ENCODE data around the gene RGS2.

The RGS2 gene

DNA sequence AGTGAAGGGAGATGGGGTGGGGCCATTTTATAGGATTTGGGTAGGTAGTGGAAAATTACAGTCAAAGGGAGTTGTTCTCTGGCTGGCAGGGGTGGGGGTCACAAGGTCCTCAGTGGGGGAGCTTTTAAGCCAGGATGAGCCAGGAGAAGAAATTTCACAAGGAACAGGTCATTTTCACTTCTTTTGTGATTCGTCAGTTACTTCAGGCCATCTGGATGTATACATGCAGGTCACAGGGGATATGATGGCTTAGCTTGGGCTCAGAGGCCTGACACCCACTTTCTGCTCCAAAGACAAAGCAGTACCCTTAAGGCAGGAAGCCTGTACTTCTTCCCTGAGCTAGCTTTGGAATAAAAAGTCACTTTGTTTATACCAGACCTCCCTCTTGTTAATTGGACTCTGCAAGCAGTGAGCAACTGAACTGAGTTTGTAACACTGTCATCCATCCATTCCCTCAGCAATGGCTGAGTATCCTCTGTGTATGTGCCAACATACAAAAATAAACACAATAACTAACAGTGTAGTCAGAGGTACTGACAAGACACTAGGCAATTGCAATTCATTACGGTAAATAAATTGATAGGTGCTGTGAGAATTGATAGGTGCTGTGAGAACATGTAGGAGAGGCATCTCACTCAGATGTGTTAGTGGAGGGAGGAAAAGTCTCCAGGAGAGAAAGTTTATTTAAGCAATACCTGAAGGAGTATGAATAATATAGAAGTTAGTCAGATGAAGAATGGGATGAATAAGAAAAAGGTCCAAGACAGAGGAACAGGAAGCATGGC, 14.7 kb upstream of the RGS2 start:
- Histone ChIP-seq H3K9me3 (no peaks in the 10 kb centered on the region), H4K20me1 (no peaks in the 10 kb centered on the region), H3K4me2 (no peak overlapping the region), H3K4me3 (no peak overlapping the region), H3K27me3 (no peaks in the 10 kb centered on the region), H3K4me1 (no peaks in the 10 kb centered on the region), H3K27ac (no peak overlapping the region), H3K9ac (no peak overlapping the region), H3K36me3 (no peaks in the 10 kb centered on the region)
- TF ChIP-seq Cebpa-rat (IDR thresholded peaks at IDR 0.05), result no peak

DNA sequence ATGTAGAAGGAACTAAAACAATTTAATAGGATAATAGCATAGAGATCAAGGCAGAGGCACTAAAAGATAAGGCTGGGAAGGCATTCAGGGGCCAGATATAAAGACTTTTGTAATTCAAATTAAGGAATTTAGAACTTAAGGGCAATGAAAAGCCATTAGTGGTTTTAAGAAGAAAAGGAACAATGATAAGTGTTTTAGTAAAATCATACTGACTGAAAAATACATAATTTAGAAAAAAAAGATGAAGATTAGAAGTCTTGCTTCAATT, 14.1 kb upstream of the RGS2 start:
- TF ChIP-seq Cebpa-rat (IDR thresholded peaks at IDR 0.05), result no peak
- Histone ChIP-seq H3K36me3 (no peaks in the 10 kb centered on the region), H3K4me1 (no peaks in the 10 kb centered on the region), H3K27me3 (no peaks in the 10 kb centered on the region), H3K9ac (no peak overlapping the region), H3K9me3 (no peaks in the 10 kb centered on the region), H3K4me3 (no peak overlapping the region), H4K20me1 (no peaks in the 10 kb centered on the region), H3K4me2 (no peak overlapping the region), H3K27ac (no peak overlapping the region)

DNA sequence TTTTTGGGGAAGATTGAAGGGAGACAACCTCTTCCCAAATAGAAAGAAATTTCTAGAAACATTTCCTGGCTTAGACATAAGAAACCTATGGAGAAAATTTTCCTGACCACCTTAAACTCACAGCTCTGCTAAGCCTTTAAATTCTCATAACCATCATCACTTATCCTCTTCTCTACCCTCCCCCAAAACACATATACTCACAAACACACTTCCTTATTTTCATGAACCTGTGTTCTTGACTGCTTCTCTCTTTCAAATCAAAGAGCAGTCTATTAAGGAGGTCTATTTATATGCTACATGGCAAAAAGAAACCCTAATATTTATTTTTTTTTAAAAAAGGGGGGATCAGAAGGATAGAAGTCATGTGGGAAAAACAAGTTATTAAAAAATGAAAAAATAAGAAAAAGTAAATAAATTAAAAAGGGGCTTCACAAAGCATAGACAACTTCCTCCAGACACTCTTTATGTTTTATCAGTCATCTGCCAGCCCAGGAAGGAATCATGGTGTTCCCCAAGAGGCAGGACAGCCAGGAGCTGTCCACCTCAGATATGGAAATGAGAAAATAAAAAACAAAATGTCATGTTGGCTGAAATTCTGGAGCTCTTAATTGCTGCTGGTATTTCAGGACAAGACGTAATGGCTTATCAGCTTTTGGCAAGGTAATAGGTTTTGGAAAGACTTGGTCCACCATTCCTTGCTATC, 12.8 kb upstream of the RGS2 start:
- H3K9ac ChIP-seq, result no peak overlapping the region
- no peaks in the 10 kb centered on the region for H3K27me3 ChIP-seq
- no peak overlapping the region for H3K27ac ChIP-seq
- H4K20me1 ChIP-seq, result no peaks in the 10 kb centered on the region
- no peak overlapping the region for H3K4me3 ChIP-seq
- no peaks in the 10 kb centered on the region for H3K36me3 ChIP-seq
- H3K9me3 ChIP-seq, result no peaks in the 10 kb centered on the region
- H3K4me1 ChIP-seq, result no peaks in the 10 kb centered on the region
- no peak overlapping the region for H3K4me2 ChIP-seq
- TF ChIP-seq Cebpa-rat (IDR thresholded peaks at IDR 0.05), result no peak

DNA sequence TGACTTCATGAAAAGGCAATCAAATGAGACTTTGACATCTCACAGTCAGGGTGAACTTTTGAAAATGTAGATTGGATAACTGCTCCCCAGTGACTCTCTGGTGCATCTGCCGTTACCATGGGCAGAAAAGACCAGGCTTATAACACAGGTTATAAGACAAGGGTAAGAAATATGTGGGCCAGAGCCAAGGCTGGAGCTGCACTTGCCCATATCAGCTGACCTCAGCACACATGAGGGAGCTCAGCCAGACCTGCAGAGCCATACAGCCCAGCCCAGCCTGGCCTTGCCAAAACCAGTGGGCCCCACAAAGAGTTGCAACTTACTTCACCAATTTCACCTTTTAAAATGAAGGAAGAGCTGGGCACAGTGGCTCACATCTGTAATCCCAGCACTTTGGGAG, 11.7 kb upstream of the RGS2 start:
- Histone ChIP-seq H3K36me3 (no peaks in the 10 kb centered on the region), H3K27me3 (no peaks in the 10 kb centered on the region), H3K4me3 (no peak overlapping the region), H3K27ac (no peak overlapping the region), H3K4me2 (no peak overlapping the region), H3K4me1 (no peaks in the 10 kb centered on the region), H3K9ac (no peak overlapping the region), H3K9me3 (no peaks in the 10 kb centered on the region), H4K20me1 (no peaks in the 10 kb centered on the region)
- TF ChIP-seq Cebpa-rat (IDR thresholded peaks at IDR 0.05), result no peak

DNA sequence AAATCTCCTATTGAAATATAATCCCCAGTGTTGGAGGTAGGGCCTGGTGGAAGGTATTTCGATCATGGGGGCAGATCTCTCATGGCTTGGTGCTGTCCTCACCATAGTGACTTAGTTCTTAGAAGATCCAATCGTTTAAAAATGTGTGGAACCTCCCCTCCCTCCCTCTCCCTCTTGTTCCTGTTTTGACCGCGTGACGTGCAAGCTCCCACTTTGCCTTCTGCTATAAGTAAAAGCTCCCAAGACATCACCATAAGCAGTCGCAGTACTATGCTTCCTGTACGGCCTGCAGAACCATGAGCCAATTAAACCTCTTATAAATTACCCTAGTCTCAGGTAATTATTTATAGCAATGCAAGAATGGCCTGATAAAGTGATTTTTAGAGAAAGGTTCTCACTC, 10.9 kb upstream of the RGS2 start:
- no peak overlapping the region for H3K9ac ChIP-seq
- H3K27ac ChIP-seq, result no peak overlapping the region
- no peak overlapping the region for H3K4me3 ChIP-seq
- no peaks in the 10 kb centered on the region for H3K9me3 ChIP-seq
- no peaks in the 10 kb centered on the region for H3K36me3 ChIP-seq
- no peak for TF ChIP-seq Cebpa-rat (IDR thresholded peaks at IDR 0.05)
- no peak overlapping the region for H3K4me2 ChIP-seq
- no peaks in the 10 kb centered on the region for H4K20me1 ChIP-seq
- H3K27me3 ChIP-seq, result no peaks in the 10 kb centered on the region
- H3K4me1 ChIP-seq, result no peaks in the 10 kb centered on the region

DNA sequence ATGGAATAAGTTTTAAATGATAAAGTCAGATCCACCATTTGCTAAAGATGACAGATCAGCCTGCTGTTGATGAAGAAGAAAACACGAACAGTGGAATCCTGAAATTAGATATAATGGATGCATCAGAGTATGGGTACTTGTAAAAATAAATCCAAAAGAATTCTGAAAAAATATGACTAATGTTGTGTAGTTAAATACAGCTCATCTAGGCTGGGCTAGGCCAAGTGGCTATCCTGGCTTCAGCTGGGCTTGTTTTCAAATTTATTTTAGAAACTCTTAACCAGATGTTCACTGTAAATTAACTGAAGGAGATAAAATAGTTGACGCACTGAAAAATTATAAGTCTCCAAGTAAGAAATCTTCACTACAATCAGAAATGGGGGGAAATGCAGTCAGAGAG, 7.4 kb upstream of the RGS2 start:
- Histone ChIP-seq H3K4me2 (no peak overlapping the region), H3K27me3 (no peaks in the 10 kb centered on the region), H4K20me1 (no peaks in the 10 kb centered on the region), H3K27ac (no peak overlapping the region), H3K36me3 (no peaks in the 10 kb centered on the region), H3K4me1 (no peaks in the 10 kb centered on the region), H3K9ac (no peak overlapping the region), H3K9me3 (no peaks in the 10 kb centered on the region), H3K4me3 (no peak overlapping the region)
- no peak for TF ChIP-seq Cebpa-rat (IDR thresholded peaks at IDR 0.05)

DNA sequence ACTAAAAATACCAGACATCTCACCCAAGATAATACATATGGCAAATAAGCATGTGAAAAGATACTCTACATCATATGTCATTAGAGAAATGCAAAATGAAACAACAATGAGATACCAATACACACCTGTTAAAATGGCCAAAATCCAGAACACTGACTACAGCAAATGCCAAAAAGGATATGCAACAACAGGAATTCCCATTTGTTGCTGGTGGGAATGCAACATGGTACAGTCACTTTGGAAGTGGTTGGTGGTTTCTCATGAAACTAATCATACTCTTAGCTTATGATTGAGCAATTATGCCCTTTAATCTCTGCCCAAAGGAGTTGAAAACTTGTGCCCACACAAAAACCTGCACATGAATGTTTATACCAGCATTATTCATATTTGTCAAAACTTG, 6.4 kb upstream of the RGS2 start:
- H3K27me3 ChIP-seq, result no peaks in the 10 kb centered on the region

DNA sequence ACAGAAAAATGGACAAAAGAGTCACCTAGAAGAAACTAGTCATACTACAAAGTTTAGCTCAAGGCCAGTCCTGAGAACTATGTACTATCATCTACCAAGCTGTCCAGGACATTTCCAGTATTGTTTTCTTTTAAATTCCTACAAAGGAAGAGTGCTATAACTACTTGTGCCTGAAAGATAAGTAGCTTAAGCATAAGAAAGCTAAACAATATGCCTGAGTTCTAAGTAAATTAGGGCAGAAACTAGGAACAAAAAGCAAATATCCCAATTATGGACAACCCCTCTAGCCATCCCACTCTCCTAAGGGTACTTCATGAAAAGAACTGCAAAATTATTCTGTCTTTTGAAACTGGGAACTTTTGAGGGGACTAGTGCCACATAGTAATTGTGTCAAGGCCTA, 5.3 kb upstream of the RGS2 start:
- H3K9me3 ChIP-seq, result no peaks in the 10 kb centered on the region
- peaks cover 11% of the 10 kb centered on the region for H3K4me1 ChIP-seq
- no peak overlapping the region for H3K4me2 ChIP-seq
- no peaks in the 10 kb centered on the region for H3K27me3 ChIP-seq
- H3K4me3 ChIP-seq, result no peak overlapping the region
- no peak for TF ChIP-seq Cebpa-rat (IDR thresholded peaks at IDR 0.05)
- H3K9ac ChIP-seq, result no peak overlapping the region
- H3K27ac ChIP-seq, result no peak overlapping the region
- no peaks in the 10 kb centered on the region for H4K20me1 ChIP-seq
- H3K36me3 ChIP-seq, result no peaks in the 10 kb centered on the region

More for the DNA sequence above, 6.4 kb upstream of the RGS2 start:
- H4K20me1 ChIP-seq, result no peaks in the 10 kb centered on the region
- H3K4me2 ChIP-seq, result no peak overlapping the region
- H3K4me1 ChIP-seq, result peaks cover 1% of the 10 kb centered on the region; the same call in 1 of the 2 replicates
- no peaks in the 10 kb centered on the region for H3K9me3 ChIP-seq
- no peak overlapping the region for H3K9ac ChIP-seq
- no peak for TF ChIP-seq Cebpa-rat (IDR thresholded peaks at IDR 0.05)
- H3K36me3 ChIP-seq, result no peaks in the 10 kb centered on the region
- H3K4me3 ChIP-seq, result no peak overlapping the region
- no peak overlapping the region for H3K27ac ChIP-seq

DNA sequence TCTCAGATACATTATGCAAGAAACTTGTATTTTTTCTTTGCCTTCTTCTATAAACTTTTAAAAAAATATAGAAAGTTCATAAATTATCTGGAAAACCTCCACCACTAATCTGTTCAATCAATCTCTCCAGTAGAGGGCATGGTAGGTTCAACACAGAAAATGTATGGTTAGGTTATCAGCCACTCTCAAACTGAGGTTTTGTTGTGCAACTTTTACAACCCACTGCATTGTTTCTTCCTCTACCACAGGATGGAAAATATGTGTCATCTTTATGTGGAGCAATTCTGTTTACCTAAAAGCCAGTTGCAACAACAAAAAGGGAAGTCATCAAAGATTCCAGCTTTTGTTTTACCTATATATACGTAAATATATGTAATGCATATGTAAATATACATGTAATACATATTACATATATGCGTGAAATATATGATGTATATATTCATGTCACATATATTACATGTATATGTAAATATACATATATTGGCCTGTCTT, 3.0 kb upstream of the RGS2 start:
- Histone ChIP-seq H3K4me2 (no peak overlapping the region), H3K9ac (no peak overlapping the region)

More for the DNA sequence above, 3.0 kb upstream of the RGS2 start:
- no peaks in the 10 kb centered on the region for H3K36me3 ChIP-seq
- no peak overlapping the region for H3K4me3 ChIP-seq
- no peak overlapping the region for H3K27ac ChIP-seq
- no peaks in the 10 kb centered on the region for H3K27me3 ChIP-seq
- no peaks in the 10 kb centered on the region for H3K9me3 ChIP-seq
- TF ChIP-seq Cebpa-rat (IDR thresholded peaks at IDR 0.05), result peak; percentile 74; the same call in 1 of the 2 replicates
- H4K20me1 ChIP-seq, result no peaks in the 10 kb centered on the region
- peaks cover 26% of the 10 kb centered on the region for H3K4me1 ChIP-seq
